T-cell (primary cell): Measurements from ENCODE around the gene SMIM20. TPM values are rescaled to one million over a fixed set of nuclear protein-coding genes. Genes with fewer than 3 reads are reported as not detected.
A peak's percentile ranks its signal among the peaks of the same experiment; 100 is the strongest.
"Not testable (repeated sequence)": the region's sequence is repeated elsewhere in the genome, so short reads cannot be mapped to it uniquely, and the experiment has no call there.

Experiments
- ATAC-seq, 4 experiments: fragments of 200-7000 bp in 3 of 4; fragments of 150-1000 bp in 1 of 4; cut with Tn5 transposase; replicated peaks in 1 of 4; 1 replicate in 3 of 4; 2 replicates in 1 of 4; pipeline ENCODE4 v1.10.0; 2021; ENCODE audit warnings: moderate library complexity in 3 of 4, mild to moderate bottlenecking in 2 of 4, moderate number of reproducible peaks in 1 of 4
- CTCF ChIA-PET, 2 donors: fragments of 300-600 bp; sonication (Branson Sonifier 250); formaldehyde crosslinking; loops; one replicate each; lab custom pipeline; 2022; ENCODE audit warnings: antibody characterized with exemption in 2 of 2; lab: Charles Lee
- POLR2A ChIA-PET, 2 donors: fragments of 300-600 bp; sonication (Branson Sonifier 250); formaldehyde crosslinking; loops; one replicate each; lab custom pipeline; 2022; ENCODE audit warnings: antibody characterized with exemption in 2 of 2; lab: Charles Lee
- DNase-seq, 35 experiments: peaks; one replicate each; pipeline versions ENCODE4 v3.0.0 to v3.0.0-alpha.2; 2013 to 2023
- H3K27ac ChIP-seq: one replicate; pipeline ENCODE4 v1.5.1; 2013; ENCODE audit warnings: low read length
- H3K27me3 ChIP-seq, 2 experiments: replicated peaks in 1 of 2; 1 replicate in 1 of 2; 2 replicates in 1 of 2; pipeline versions ENCODE4 v1.6.1 to v1.7.0; 2013; ENCODE audit warnings: low read length in 1 of 2, mixed read lengths in 1 of 2; ENCODE audit not compliant: control insufficient read depth in 2 of 2, insufficient read depth in 2 of 2; ENCODE audit errors: extremely low read depth in 1 of 2
- H3K36me3 ChIP-seq, 2 donors: 1 replicate in 1 of 2; 2 replicates in 1 of 2; pipeline versions ENCODE4 v1.6.1 to v1.7.0; 2013; ENCODE audit warnings: low read length in 1 of 2; ENCODE audit not compliant: control insufficient read depth in 2 of 2, insufficient read depth in 1 of 2; ENCODE audit errors: extremely low read depth in 1 of 2
- H3K4me1 ChIP-seq, 2 experiments: 1 replicate in 1 of 2; 2 replicates in 1 of 2; pipeline versions ENCODE4 v1.6.1 to v1.7.0; 2013; ENCODE audit warnings: low read length in 2 of 2, mixed read lengths in 1 of 2; ENCODE audit not compliant: insufficient read depth in 2 of 2, control insufficient read depth in 1 of 2; ENCODE audit errors: extremely low read depth in 1 of 2
- H3K4me3 ChIP-seq, 2 donors: 1 replicate in 1 of 2; 2 replicates in 1 of 2; pipeline versions ENCODE4 v1.5.1 to v1.7.0; 2013; ENCODE audit warnings: mild to moderate bottlenecking in 2 of 2, low read length in 1 of 2, moderate library complexity in 1 of 2; ENCODE audit not compliant: control insufficient read depth in 1 of 2; ENCODE audit errors: extremely low read depth in 1 of 2
- H3K9me3 ChIP-seq: 2 replicates; pipeline ENCODE4 v1.7.0; 2013
- H3K27ac Mint-ChIP-seq, 2 donors: one replicate each; pipeline ENCODE4 v1.8.0; 2020 to 2021; ENCODE audit warnings: mild to moderate bottlenecking in 2 of 2, mixed read lengths in 2 of 2
- H3K27me3 Mint-ChIP-seq, 2 donors: one replicate each; pipeline ENCODE4 v1.8.0; 2021 to 2022; ENCODE audit warnings: mixed read lengths in 2 of 2
- H3K36me3 Mint-ChIP-seq: one replicate; pipeline ENCODE4 v1.8.0; 2021; ENCODE audit warnings: mixed read lengths
- H3K4me1 Mint-ChIP-seq, 3 donors: one replicate each; pipeline ENCODE4 v1.8.0; 2020 to 2022; ENCODE audit warnings: mixed read lengths in 3 of 3, mild to moderate bottlenecking in 1 of 3
- H3K4me3 Mint-ChIP-seq, 3 donors: one replicate each; pipeline ENCODE4 v1.8.0; 2020 to 2022; ENCODE audit warnings: mild to moderate bottlenecking in 3 of 3, mixed read lengths in 3 of 3, moderate library complexity in 3 of 3
- H3K9me3 Mint-ChIP-seq, 3 donors: one replicate each; pipeline ENCODE4 v1.8.0; 2020 to 2022; ENCODE audit warnings: mixed read lengths in 3 of 3
- WGBS: methylation state at CpG from one replicate; pipeline ENCODE4 v1.1.5; 2013; ENCODE audit warnings: missing lambda C conversion rate; ENCODE audit not compliant: insufficient coverage; 5-methylcytosine and 5-hydroxymethylcytosine counted together
- total RNA-seq, 35 experiments: library from RNA in 6 of 35; stranded (reverse) in 6 of 35; fragments of 120-200 nt in 1 of 35; gene quantifications; one replicate each; pipeline versions ENCODE4 v1.2.1 to v1.2.4 and lab custom pipeline; 2013 to 2026

SMIM20 gene
- total RNA-seq (10 to 100 TPM; 13.1 to 19.1 (median 16.0) TPM), total RNA-seq (lab: John Stamatoyannopoulos, UW) (7.7 to 19.2 (median 13.3) reads per million in 29 experiments)
- 36.7 TPM for total RNA-seq (2013)

DNA sequence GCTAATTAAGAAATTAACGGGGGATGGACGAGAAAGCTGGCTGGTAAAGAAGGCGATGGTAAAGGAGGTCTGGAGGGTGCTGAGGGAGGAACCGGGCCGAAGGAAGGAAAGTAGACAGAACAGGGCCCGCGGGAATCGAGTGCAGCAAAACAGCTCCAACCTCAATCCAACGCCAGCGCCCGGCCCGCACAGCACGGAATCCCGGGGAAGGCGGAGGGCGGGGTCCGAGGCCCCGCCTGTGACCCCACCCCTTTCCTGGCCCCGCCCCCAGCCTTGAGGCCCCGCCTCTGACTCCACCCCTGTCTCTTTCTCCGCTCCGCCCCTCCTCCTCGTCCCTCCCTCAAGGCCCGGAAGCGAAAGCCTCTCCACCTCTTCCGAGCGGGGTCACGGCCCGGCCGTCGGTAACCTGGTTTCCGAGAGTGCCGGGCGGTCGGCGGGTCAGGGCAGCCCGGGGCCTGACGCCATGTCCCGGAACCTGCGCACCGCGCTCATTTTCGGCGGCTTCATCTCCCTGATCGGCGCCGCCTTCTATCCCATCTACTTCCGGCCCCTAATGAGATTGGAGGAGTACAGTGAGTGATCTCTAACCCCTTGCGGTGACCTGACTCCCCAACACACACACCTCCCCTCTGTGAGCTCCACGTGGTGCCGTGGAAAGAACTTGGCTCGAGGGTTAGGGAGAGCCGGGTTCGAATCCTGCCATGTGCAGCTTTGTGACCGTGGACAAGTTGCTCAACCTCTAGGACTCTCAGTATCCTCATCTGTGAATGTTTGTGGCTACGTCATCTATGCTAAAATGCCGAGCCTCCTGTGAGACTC lies at the start of gene SMIM20:
Gene SMIM20 (plus strand): TSS at position 370 of the 819 bp plus-strand sequence. CDS start 94 bp downstream, at position 464.
- Mint-ChIP-seq H3K27ac (peak within 1 kb of the TSS; percentile 97 to 98), H3K4me3 (peak within 1 kb of the TSS; percentile 94 to 97 (median 95)), H3K27me3 (peaks cover 0 to 5% of the 10 kb centered on the region in 2 donors), H3K9me3 (peaks cover 0 to 3% (median 0%) of the 10 kb centered on the region in 3 donors), H3K4me1 (peaks cover 26 to 31% (median 26%) of the 10 kb centered on the region in 3 donors), H3K36me3 (peaks cover 2% of the 10 kb centered on the region)
- ChIA-PET POLR2A (interaction anchor here in 1 of 2 donors (0.6 to 1.0 kb wide), 3 partner anchors 33 to 602 kb away, joined by 3 read pairs; no protein-coding TSS in a partner anchor), CTCF (interaction anchor here (0.5 to 1.7 kb wide), 6 partner anchors 59 to 1024 kb away, joined by 3 to 5 read pairs (median 4); partner anchors contain the start of gene ZCCHC4 (in 1 of the 2))
- DNase-seq = peak; percentile 75 to 94 (median 83)
- H3K9me3 ChIP-seq = no peaks in the 10 kb centered on the region
- 3% methylated on average over 20 of the region's 57 CpGs for WGBS
- no peaks in the 10 kb centered on the region for H3K27me3 ChIP-seq
- ATAC-seq = peak; percentile 91 to 95 (median 92)
- H3K4me3 ChIP-seq = peak within 1 kb of the TSS; percentile 81 to 82
- no peaks in the 10 kb centered on the region for H3K36me3 ChIP-seq
- peak within 1 kb of the TSS; percentile 96 for H3K27ac ChIP-seq
- H3K4me1 ChIP-seq = peaks cover 5 to 21% of the 10 kb centered on the region in 2 experiments

DNA sequence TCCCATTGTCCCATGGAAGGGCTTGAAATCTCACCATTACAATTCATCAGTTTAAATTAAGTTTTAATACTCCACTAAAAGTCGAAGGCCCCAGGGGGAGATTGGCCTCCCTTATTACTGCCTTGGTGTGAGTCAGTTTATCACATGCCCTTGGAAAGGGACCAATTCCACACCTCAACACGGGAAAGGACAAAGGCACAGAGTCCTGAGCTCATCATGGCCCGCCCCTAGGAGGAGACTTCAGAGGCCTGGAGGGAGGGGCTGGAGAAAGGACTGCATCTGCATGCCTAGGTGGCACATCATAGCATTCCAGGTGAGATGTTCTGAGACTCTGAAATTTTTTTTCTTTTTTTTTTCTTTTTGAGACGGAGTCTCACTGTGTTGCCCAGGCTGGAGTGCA lies 48.4 kb upstream of the SMIM20 start:
- Histone ChIP-seq H3K36me3 (no peaks in the 10 kb centered on the region), H3K4me3 (no peak overlapping the region), H3K27ac (no peak overlapping the region), H3K27me3 (no peaks in the 10 kb centered on the region), H3K4me1 (peaks cover 4 to 15% of the 10 kb centered on the region in 2 experiments), H3K9me3 (no peaks in the 10 kb centered on the region)
- Mint-ChIP-seq H3K27ac (no peak overlapping the region), H3K27me3 (no peaks in the 10 kb centered on the region), H3K4me1 (peaks cover 17 to 21% (median 18%) of the 10 kb centered on the region in 3 donors), H3K9me3 (no peaks in the 10 kb centered on the region), H3K4me3 (peak overlapping the region in 1 of 3 donors; percentile 18), H3K36me3 (peaks cover 3% of the 10 kb centered on the region)
- ATAC-seq = no peak
- POLR2A ChIA-PET = no interaction called here
- WGBS = no CpG with 5 or more reads among the region's 4 CpGs
- CTCF ChIA-PET = no interaction called here
- no peak for DNase-seq

DNA sequence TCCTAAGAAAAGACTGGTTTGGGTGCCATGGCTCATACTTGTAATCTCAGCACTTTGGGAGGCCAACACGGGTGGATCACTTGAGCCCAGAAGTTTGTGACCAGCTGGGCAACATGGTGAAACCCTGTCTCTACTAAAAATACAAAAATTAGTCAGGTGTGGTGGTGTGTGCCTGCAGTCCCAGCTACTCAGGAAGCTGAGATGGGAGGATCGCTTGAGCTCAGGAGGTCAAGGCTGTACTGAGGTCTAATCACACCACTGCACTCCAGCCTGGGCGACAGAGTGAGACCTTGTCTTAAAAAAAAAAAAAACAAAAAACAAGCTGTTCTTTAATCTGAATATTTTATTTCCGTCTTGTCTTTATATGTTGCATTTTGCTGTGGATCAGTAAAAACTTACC lies 47.6 kb upstream of the SMIM20 start:
- H3K9me3 Mint-ChIP-seq, H3K36me3 Mint-ChIP-seq, ATAC-seq, DNase-seq, H3K27me3 Mint-ChIP-seq, H3K4me3 ChIP-seq, H3K27me3 ChIP-seq, CTCF ChIA-PET, H3K4me1 ChIP-seq, H3K4me3 Mint-ChIP-seq, H3K9me3 ChIP-seq, POLR2A ChIA-PET, H3K27ac Mint-ChIP-seq, H3K36me3 ChIP-seq, H3K27ac ChIP-seq: not testable (repeated sequence)
- WGBS = 83% methylated on average over 1 of the region's 4 CpGs
- peaks cover 8 to 14% (median 10%) of the 10 kb centered on the region in 3 donors for H3K4me1 Mint-ChIP-seq

DNA sequence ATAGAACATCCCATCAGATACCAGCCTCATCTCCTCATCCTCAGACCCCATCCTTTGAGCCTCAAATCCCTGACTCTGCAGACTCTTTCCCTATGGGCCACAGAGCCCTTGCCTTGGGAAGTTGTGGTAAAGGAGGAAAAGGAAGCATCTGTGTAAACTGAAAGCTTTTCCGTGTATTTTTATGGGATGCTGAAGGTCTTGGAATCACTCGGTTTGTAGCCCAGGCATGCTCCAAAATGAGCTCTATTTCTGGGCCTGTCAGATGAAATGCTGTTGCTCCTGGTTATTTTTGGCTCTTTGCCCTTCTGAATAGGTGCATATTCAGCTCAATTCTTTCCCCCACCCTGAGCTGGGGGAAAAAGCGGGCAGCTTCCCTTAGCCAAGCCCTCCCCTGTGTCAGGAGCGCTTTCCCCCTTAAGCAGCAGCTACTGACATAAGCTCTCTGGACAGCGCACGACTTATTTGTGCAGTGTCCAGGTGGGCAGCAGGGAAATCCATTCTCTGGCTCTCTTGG lies 46.2 kb upstream of the SMIM20 start:
- Histone ChIP-seq H3K36me3 (no peaks in the 10 kb centered on the region), H3K27me3 (no peaks in the 10 kb centered on the region), H3K4me3 (no peak overlapping the region), H3K27ac (no peak overlapping the region), H3K9me3 (no peaks in the 10 kb centered on the region), H3K4me1 (peaks cover 0 to 6% of the 10 kb centered on the region in 2 experiments)
- no peaks in the 10 kb centered on the region for H3K9me3 Mint-ChIP-seq
- H3K4me3 Mint-ChIP-seq = no peak overlapping the region
- WGBS = 85% methylated on average over 4 of the region's 6 CpGs
- no peak overlapping the region for H3K27ac Mint-ChIP-seq
- H3K27me3 Mint-ChIP-seq = peaks cover 0 to 3% of the 10 kb centered on the region in 2 donors
- DNase-seq (no peak), ATAC-seq (no peak)
- ChIA-PET CTCF (no interaction called here), POLR2A (no interaction called here)
- peaks cover 2 to 7% (median 4%) of the 10 kb centered on the region in 3 donors for H3K4me1 Mint-ChIP-seq
- H3K36me3 Mint-ChIP-seq = no peaks in the 10 kb centered on the region

DNA sequence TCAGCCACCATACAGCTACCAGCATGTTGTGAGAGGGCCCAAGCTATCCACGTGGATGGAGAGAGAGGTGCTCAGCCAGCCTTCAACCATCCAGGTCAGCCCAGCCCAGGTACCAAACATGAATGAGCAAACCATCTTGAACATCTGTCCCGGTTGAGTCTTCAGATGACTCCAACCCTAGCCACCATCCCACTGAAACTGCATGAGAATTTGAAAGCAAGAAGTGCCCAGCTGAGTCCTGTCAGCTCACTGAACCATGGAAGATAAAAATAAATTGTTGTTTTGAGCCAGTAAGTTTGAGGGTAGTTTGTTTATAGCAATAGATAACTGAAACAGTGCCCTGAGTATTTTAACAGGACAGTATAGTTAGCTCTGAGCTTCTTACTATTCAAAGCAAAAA lies 43.9 kb upstream of the SMIM20 start:
- ChIA-PET CTCF (interaction anchor here in 1 of 2 donors (0.6 kb wide), 1 partner anchor 457 kb away, joined by 3 read pairs; no protein-coding TSS in a partner anchor), POLR2A (no interaction called here)
- H3K4me1 ChIP-seq = no peaks in the 10 kb centered on the region
- H3K36me3 ChIP-seq = no peaks in the 10 kb centered on the region
- H3K4me3 ChIP-seq = no peak overlapping the region
- H3K27ac ChIP-seq = no peak overlapping the region
- ATAC-seq (no peak), DNase-seq (no peak)
- H3K27me3 ChIP-seq = no peaks in the 10 kb centered on the region
- H3K4me1 Mint-ChIP-seq = peaks cover 0 to 5% (median 4%) of the 10 kb centered on the region in 3 donors
- no peak overlapping the region for H3K27ac Mint-ChIP-seq
- H3K36me3 Mint-ChIP-seq = no peaks in the 10 kb centered on the region
- H3K4me3 Mint-ChIP-seq = no peak overlapping the region
- H3K9me3 Mint-ChIP-seq = no peaks in the 10 kb centered on the region
- no peaks in the 10 kb centered on the region for H3K9me3 ChIP-seq
- WGBS = no CpG with 5 or more reads among the region's 2 CpGs
- H3K27me3 Mint-ChIP-seq = peaks cover 0 to 4% of the 10 kb centered on the region in 2 donors

DNA sequence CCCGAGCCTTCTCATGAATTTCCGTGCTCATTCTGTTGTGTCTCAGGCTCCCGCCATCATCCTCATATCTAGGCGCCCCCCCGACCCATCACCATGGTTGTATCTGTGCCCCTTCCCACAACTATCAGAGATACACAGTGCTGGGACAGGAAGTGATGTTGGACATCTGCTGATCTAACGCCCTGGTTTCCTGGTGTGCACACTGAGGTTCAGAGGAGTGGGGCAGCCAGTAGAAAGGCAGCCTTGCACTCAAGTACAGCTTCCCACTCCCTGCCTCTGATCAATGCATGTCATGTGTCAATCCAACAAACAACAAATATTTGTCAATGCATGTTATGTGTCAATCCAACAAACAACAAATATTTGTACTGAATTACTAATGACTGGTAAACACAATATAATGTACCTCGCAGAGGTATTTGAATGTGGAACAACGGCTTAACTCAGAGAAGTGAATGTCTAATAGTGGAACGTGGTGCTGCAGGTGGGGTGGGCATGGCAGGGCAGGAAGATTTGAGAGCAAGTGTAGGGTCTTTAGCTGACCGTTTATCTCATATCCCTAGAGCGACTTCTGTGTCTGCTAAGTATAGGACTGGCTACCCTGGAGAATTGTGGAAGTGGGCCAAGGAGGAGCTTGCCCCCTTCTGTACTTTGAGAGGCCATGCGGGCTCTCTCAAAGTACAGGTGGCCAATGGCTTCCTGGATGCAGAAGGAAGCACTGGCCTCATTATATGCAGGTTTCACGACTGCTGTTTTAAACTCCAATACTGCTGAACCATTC lies 41.0 kb upstream of the SMIM20 start:
- Histone ChIP-seq H3K4me3 (no peak overlapping the region), H3K27ac (no peak overlapping the region), H3K4me1 (no peaks in the 10 kb centered on the region), H3K36me3 (no peaks in the 10 kb centered on the region), H3K27me3 (no peaks in the 10 kb centered on the region), H3K9me3 (no peaks in the 10 kb centered on the region)
- WGBS = 92% methylated on average over 4 of the region's 13 CpGs
- no peaks in the 10 kb centered on the region for H3K36me3 Mint-ChIP-seq
- ChIA-PET CTCF (no interaction called here), POLR2A (no interaction called here)
- H3K27ac Mint-ChIP-seq = no peak overlapping the region
- DNase-seq (no peak), ATAC-seq (no peak)
- H3K4me1 Mint-ChIP-seq = peaks cover 0 to 4% (median 4%) of the 10 kb centered on the region in 3 donors
- no peak overlapping the region for H3K4me3 Mint-ChIP-seq
- H3K9me3 Mint-ChIP-seq = no peaks in the 10 kb centered on the region
- H3K27me3 Mint-ChIP-seq = peaks cover 0 to 4% of the 10 kb centered on the region in 2 donors
